Measurements from ENCODE around the gene MECR. TPM values are rescaled to one million over a fixed set of nuclear protein-coding genes. Genes with fewer than 3 reads are reported as not detected.

MECR gene
- polyA plus RNA-seq, 1 experiment = 35.6 TPM

- H3K4me3 ChIP-seq (ENCODE audit: low read depth, low read length) = no peak overlapping the region
- CTCF ChIA-PET = no interaction called here
- TF ChIP-seq, protein P1, sequence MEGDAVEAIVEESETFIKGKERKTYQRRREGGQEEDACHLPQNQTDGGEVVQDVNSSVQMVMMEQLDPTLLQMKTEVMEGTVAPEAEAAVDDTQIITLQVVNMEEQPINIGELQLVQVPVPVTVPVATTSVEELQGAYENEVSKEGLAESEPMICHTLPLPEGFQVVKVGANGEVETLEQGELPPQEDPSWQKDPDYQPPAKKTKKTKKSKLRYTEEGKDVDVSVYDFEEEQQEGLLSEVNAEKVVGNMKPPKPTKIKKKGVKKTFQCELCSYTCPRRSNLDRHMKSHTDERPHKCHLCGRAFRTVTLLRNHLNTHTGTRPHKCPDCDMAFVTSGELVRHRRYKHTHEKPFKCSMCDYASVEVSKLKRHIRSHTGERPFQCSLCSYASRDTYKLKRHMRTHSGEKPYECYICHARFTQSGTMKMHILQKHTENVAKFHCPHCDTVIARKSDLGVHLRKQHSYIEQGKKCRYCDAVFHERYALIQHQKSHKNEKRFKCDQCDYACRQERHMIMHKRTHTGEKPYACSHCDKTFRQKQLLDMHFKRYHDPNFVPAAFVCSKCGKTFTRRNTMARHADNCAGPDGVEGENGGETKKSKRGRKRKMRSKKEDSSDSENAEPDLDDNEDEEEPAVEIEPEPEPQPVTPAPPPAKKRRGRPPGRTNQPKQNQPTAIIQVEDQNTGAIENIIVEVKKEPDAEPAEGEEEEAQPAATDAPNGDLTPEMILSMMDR (IDR thresholded peaks at IDR 0.05; ENCODE audit: insufficient read depth, low read depth, low read length) = no peak
- POLR2A ChIA-PET = no interaction called here
- no peaks in the 10 kb centered on the region for H3K27me3 ChIP-seq (ENCODE audit: control insufficient read depth, insufficient read depth, low read length)
- H3K36me3 ChIP-seq (ENCODE audit: control insufficient read depth, insufficient read depth, low read length) = no peaks in the 10 kb centered on the region; the same call in 1 of the 2 replicates
- no peak for DNase-seq (ENCODE audit: low read depth)
Observed at GRCh38 chr1:29254346-29254745, 23.6 kb upstream of the MECR start.

DNA sequence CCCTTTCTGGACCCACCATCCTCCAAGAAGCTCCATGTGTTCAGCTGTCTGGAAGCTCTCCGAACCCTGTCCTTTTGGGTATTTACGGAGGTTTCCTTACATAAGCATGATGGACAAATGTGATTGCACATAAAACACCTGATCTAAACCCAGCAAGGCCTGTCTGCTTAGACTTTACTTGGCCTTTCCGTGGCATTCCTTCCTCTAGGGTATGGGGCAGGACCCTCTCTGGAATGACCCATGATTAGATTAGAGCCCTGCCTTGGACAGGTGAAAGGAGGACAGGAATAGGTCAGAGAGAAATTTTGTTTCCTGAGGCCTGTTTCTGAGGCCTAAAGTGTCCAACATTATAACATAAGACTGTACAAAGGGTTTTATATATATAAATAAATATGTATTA, 22.4 kb upstream of the MECR start:
- ChIA-PET CTCF (interaction anchor here (0.6 kb wide), 1 partner anchor 38 kb away, joined by 3 read pairs; no protein-coding TSS in a partner anchor), POLR2A (no interaction called here)
- no peak for DNase-seq (ENCODE audit: low read depth)
- Histone ChIP-seq H3K27me3 (ENCODE audit: control insufficient read depth, insufficient read depth, low read length) (no peaks in the 10 kb centered on the region), H3K4me3 (ENCODE audit: low read depth, low read length) (no peak overlapping the region), H3K36me3 (ENCODE audit: control insufficient read depth, insufficient read depth, low read length) (no peaks in the 10 kb centered on the region)
- TF ChIP-seq, protein P1 (IDR thresholded peaks at IDR 0.05; ENCODE audit: insufficient read depth, low read depth, low read length) = no peak

GRCh38 chr1:29251164-29252124, 20.7 kb upstream of the MECR start:
- ChIA-PET CTCF (interaction anchor here (0.6 kb wide), 2 partner anchors 1456 to 1512 kb away, joined by 3 read pairs; no protein-coding TSS in a partner anchor), POLR2A (no interaction called here)
- Histone ChIP-seq H3K27me3 (ENCODE audit: control insufficient read depth, insufficient read depth, low read length) (no peaks in the 10 kb centered on the region), H3K36me3 (ENCODE audit: control insufficient read depth, insufficient read depth, low read length) (no peaks in the 10 kb centered on the region; the same call in 1 of the 2 replicates), H3K4me3 (ENCODE audit: low read depth, low read length) (no peak overlapping the region)
- DNase-seq (ENCODE audit: low read depth) = no peak
- TF ChIP-seq, protein P1 (IDR thresholded peaks at IDR 0.05; ENCODE audit: insufficient read depth, low read depth, low read length) = no peak

DNA sequence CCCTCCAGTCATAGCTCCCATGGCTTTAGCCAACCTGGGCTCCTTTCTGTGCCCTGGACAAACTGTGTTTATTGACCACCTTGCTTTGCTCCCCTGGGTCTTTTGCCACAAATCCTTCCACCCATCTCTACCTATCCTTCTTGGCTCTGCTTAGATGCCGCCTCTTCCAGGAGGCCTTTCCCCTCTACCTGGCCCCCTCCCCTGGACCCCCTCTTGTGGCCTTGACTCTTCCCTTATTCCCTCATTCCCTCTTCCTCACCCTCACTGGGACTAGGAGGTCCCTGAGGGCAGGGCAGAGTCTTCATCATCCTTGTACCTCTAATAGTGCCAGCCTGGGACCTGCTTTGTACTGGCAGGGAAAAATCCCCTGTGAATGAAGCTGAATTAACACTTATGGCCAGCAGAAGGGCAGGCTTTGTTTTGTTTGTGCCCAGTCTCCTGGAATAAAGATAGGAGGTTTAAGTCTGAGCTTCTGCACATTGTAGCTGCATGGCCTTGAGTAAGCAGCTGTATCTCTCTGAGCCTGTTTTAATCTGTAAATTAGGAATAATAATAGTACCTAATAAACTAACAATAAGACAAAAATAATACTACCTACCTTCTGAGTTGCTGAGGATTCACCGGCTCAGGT, 19.3 kb upstream of the MECR start:
- POLR2A ChIA-PET = no interaction called here
- Histone ChIP-seq H3K4me3 (ENCODE audit: low read depth, low read length) (no peak overlapping the region), H3K27me3 (ENCODE audit: control insufficient read depth, insufficient read depth, low read length) (no peaks in the 10 kb centered on the region), H3K36me3 (ENCODE audit: control insufficient read depth, insufficient read depth, low read length) (no peaks in the 10 kb centered on the region; the same call in 1 of the 2 replicates)
- DNase-seq (ENCODE audit: low read depth) = no peak
- CTCF ChIA-PET = interaction anchor here (0.5 to 1.2 kb wide), 3 partner anchors 10 to 136 kb away, joined by 3 to 4 read pairs (median 3); no protein-coding TSS in a partner anchor
- TF ChIP-seq, protein P1 (IDR thresholded peaks at IDR 0.05; ENCODE audit: insufficient read depth, low read depth, low read length) = no peak

DNA sequence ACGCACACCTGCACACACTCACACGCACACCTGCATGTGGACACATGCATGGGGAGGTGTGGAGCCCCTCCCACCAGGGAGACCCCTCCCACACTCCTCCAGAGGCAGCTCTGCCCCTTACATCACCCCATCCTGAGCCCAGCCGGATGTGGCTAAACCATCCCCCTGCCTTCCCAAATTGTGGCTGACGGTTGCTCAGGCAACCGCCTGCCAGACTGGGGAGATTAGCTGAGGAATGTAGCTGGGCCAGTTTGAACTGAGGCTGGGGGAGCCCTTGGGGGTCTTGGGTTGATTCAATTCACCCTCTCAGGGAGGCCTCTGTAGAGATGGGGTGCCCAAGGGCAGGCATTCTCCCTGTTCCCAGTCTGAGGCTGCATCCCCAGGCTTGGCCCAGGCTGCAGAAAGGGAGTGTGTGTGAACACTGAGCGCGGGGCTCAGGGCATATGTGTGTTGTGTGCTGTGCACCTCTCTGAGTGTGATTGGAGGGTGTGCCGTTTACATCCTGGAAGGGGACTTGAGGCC, 18.5 kb upstream of the MECR start:
- H3K4me3 ChIP-seq (ENCODE audit: low read depth, low read length) = no peak overlapping the region
- TF ChIP-seq, protein P1 (IDR thresholded peaks at IDR 0.05; ENCODE audit: insufficient read depth, low read depth, low read length) = no peak
- no peak for DNase-seq (ENCODE audit: low read depth)
- CTCF ChIA-PET = interaction anchor here (1.0 to 1.2 kb wide), 2 partner anchors 9 to 12 kb away, joined by 3 to 4 read pairs; no protein-coding TSS in a partner anchor
- H3K36me3 ChIP-seq (ENCODE audit: control insufficient read depth, insufficient read depth, low read length) = no peaks in the 10 kb centered on the region; the same call in 1 of the 2 replicates
- H3K27me3 ChIP-seq (ENCODE audit: control insufficient read depth, insufficient read depth, low read length) = no peaks in the 10 kb centered on the region
- POLR2A ChIA-PET = no interaction called here
